HG02870 (cell line): Measurements from ENCODE around the gene IGF2.
"Not testable (repeated sequence)": the region's sequence is repeated elsewhere in the genome, so short reads cannot be mapped to it uniquely, and the experiment has no call there.

Source experiments
- ATAC-seq: cut with Tn5 transposase; IDR thresholded peaks from one replicate; pipeline ENCODE4 v1.9.1; 2021; ENCODE audit warnings: mild to moderate bottlenecking, moderate library complexity; ENCODE audit not compliant: unreplicated experiment

Gene IGF2

GRCh38 chr11:2139123-2139521 lies at the start of gene IGF2:
Gene IGF2, minus strand, starts transcription at chr11:2139389. Its CDS starts 3,866 bp downstream, at chr11:2135523.
- ATAC-seq: no peak

GRCh38 chr11:2188745-2189144 lies 49.6 kb upstream of the IGF2 start:
- ATAC-seq: no peak

DNA sequence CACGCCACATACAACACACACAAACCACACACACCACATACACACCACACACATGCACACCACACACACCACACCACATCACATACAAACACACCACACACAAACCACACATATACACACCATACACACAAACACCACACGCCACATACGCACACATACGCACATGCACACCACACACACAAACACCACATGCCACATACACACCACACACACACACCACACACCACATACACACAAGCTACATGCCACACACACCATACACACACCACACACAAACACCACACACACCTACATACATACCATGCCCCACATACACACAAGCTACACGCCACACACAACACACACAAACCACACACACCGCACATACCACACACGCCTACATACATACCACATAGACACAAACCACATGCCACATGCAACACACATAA lies 48.1 kb upstream of the IGF2 start:
- ATAC-seq: no peak

DNA sequence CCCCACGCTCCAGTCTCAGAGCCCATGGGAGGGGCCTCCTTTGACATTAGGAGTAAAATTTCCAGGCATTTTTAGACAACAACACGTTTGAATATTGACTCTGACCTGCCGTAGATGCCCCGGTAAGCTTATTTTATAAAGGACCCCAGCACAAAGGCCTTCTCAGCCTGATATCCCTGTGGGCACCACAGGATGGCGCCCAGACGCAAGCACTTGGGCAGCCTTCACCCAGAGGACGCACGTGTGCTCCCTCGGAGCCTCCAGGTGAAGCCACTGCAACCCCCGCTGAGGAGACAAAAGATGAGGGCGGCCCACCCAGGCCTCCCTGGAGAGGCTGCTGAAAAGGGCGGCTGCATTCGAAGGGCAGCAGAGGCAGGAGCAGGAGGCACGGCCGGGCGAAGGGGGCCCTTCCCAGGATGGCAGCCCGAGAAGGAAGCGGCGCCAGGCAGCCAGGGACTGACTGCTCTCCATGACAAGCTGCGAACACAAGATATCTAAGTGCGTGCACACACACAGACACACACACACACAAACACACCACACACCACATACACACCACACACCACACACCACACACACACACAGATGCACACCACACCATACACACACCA lies 47.6 kb upstream of the IGF2 start:
- no peak for ATAC-seq

- no peak for ATAC-seq
Observed at GRCh38 chr11:2185324-2186085, 46.3 kb upstream of the IGF2 start.

DNA sequence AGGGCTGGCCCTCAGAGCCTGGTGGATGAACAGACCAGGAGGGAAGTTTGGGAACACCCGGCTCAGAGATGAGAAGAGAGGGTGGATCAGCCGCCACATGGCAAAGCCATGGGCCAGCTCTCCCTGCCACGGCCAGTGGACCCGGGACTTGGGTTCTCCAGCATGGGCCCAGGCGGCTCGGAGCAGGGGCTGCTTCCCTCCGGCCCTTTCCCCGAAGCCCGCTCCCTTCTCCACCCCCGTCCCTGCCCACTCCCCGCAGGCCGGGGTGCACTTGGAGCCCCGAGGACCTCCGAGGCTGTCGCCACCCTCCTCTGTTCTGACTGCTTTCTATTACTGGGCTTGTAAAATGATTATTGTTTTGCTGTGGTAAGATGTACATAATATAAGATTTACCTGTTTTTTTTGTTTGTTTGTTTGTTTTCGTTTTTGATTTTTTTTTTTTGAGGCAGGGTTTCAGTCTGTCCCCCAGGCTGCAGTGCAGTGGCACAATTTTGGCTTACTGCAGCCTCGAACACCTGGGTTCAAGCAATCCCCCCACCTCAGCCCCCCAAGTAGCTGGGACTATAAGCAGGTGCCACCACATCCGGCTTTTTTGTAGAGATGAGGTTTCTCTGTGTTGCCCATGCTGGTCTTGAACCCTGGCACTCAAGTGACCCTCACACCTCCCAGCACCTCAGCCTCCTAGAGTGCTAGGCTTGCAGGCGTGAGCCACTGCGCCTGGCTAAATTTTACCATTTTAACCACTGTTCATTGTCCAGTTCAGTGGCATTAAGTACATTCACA lies 43.7 kb upstream of the IGF2 start:
- ATAC-seq: no peak

GRCh38 chr11:2182075-2182474 lies 42.9 kb upstream of the IGF2 start:
- ATAC-seq: no peak

DNA sequence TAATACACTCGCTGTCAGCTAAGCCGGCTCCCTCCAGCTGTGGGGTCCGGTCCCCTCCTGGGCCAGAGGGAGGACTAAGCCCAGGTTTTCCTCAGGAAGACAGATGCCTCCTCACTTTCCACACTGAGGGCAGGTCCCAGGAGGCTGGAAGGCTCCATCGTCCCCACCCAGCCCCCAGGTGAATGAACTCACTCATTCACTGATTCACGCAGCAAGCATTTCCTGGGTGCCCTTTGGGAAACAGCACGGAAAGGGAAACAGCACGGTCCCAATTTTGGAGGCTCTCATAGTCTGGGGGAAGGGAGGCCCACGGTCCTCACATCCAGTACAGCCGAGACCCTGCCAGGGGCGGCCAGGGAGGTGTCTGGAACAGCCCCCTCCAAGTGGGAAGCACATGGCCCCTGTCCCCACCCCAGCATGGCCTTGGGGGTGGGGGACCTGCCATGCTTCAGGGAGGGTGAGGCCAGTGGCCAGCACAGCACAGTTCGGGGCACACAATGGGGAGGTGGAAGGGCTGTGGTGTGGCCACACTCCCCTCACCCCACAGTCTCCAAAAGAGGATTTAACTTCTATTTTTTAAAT lies 41.7 kb upstream of the IGF2 start:
- no peak for ATAC-seq

- no peak for ATAC-seq
Observed at GRCh38 chr11:2180347-2180746, 41.2 kb upstream of the IGF2 start.

GRCh38 chr11:2179516-2179915 lies 40.3 kb upstream of the IGF2 start:
- ATAC-seq: no peak

DNA sequence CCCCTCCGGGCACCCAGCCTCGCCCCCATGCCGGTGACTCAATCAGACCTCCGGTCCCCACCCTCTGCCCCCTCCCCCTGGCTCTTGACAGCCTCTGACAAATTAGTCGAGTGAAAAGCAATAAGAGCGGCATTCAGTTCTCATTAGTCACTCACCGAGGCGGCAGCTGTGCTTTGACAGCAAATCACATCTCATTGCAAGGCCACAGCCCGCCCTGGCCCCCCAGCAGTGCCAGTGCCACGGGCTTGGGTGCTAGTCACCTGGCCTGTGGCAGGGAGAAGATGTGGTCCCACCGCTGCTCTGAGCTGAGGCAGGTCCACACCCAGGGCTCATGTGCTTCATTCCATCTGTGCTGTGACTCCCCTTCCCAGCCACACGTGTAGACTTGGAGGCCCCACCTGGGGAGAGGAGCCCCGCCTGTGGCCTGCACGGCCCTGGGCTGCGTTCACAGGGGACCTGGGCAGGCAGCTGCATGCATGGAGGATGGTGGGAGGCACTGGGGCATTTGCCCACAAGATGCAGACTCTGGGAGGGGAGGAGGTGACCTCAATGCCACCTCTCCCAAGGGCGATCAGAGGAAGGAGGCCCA lies 39.8 kb upstream of the IGF2 start:
- ATAC-seq: no peak

GRCh38 chr11:2178055-2178773 lies 39.0 kb upstream of the IGF2 start:
- ATAC-seq: not testable (repeated sequence)

GRCh38 chr11:2177076-2177475 lies 37.9 kb upstream of the IGF2 start:
- ATAC-seq: no peak

DNA sequence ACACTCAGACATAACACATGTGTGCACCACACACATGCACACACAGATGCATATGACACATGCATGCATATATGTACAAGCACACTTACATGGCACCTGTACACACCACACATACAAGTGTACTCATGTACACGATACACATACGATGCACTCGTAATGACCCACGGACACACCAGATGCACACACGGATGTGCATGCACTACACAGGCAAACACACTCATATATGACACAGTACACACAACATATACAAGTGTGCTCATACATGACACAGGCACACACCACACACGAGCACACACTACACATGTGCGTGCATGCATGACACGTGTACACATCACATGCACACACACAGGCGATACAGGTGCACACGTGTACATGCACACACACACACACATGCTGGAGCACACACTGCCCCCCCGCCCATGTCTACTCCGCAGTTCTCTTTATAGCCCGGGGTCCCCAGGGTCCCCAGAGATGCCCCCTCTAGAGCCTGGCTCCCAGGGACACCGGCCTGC lies 37.3 kb upstream of the IGF2 start:
- ATAC-seq: no peak

GRCh38 chr11:2175659-2176058 lies 36.5 kb upstream of the IGF2 start:
- ATAC-seq: no peak

- ATAC-seq: no peak
Observed at GRCh38 chr11:2174361-2174760, 35.2 kb upstream of the IGF2 start.

DNA sequence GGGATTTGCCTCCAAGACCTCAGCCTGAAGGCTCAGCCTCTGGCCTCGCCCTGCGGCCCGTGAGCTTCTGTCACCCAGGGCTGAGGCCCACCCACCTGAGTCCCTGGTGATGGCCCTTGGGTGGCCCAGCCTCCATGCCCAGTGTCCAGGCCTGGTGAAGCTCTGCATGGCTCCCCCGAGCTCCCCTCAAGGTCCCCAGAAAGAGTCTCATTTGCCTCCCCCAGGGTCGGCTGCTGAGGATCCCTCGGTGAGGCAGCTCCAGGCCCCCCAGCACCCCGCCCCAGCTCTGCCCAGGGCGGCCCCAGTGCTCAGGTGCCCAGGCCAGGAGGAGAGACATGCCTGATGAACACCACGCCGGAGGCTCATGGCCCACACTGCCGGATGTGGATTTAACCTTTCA lies 34.6 kb upstream of the IGF2 start:
- no peak for ATAC-seq

- no peak for ATAC-seq
Observed at GRCh38 chr11:2173150-2173693, 34.0 kb upstream of the IGF2 start.

GRCh38 chr11:2172676-2173075 lies 33.5 kb upstream of the IGF2 start:
- no peak for ATAC-seq

- ATAC-seq: no peak
Observed at GRCh38 chr11:2171591-2172003, 32.4 kb upstream of the IGF2 start, which contains the start of gene TH. Gene TH, minus strand, starts transcription at chr11:2171815. Its CDS starts 29 bp downstream, at chr11:2171786.
